HEK293T (cell line): ENCODE results near the gene ZPR1.

Experiments used
- BHLHE40 ChIP-seq: fragments of 450-650 bp; IDR thresholded peaks from 2 replicates; pipeline ENCODE4 v1.6.1; 2016; ENCODE audit warnings: mild to moderate bottlenecking, moderate library complexity, borderline replicate concordance
- CTBP1 ChIP-seq: fragments of 450-650 bp; IDR thresholded peaks from 2 replicates; pipeline ENCODE4 v1.6.1; 2016; ENCODE audit warnings: borderline replicate concordance
- FOXM1 ChIP-seq: fragments of 450-650 bp; IDR thresholded peaks from 2 replicates; pipeline ENCODE4 v1.6.1; 2017; ENCODE audit warnings: mild to moderate bottlenecking, borderline replicate concordance
- SP1 ChIP-seq: fragments of 450-650 bp; IDR thresholded peaks from 2 replicates; pipeline ENCODE4 v1.6.1; 2017
- TARDBP ChIP-seq: fragments of 450-650 bp; IDR thresholded peaks from 2 replicates; pipeline ENCODE4 v1.6.1; 2016
- TF ChIP-seq, protein P1 (sequence below): fragments of 450-650 bp; IDR thresholded peaks from 2 replicates; pipeline ENCODE4 v1.6.1; 2016

DNA sequence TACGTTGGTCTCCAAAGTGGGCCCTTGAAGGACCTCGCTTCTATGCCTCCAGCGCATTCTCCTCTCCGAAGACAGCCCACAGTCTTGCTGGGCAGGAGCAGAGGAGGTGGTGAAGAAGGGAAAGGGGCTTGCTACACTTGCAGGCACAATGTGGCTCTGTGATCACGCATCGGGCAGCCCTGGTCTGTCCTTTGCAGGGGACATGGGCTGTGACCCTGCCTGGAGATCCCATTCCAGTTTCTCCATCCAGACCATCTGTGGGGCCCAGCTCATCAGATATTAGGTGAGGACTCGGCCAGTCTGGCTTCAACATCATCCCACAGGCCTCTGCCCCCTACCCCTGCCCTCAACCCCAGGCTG is 48.8 kb upstream of the ZPR1 start:
- TF ChIP-seq, protein P1, sequence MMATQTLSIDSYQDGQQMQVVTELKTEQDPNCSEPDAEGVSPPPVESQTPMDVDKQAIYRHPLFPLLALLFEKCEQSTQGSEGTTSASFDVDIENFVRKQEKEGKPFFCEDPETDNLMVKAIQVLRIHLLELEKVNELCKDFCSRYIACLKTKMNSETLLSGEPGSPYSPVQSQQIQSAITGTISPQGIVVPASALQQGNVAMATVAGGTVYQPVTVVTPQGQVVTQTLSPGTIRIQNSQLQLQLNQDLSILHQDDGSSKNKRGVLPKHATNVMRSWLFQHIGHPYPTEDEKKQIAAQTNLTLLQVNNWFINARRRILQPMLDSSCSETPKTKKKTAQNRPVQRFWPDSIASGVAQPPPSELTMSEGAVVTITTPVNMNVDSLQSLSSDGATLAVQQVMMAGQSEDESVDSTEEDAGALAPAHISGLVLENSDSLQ = no peak
- TF ChIP-seq BHLHE40 = no peak
- TF ChIP-seq TARDBP = no peak
- TF ChIP-seq CTBP1 = no peak
- no peak for TF ChIP-seq SP1
- TF ChIP-seq FOXM1 = no peak
